ENCODE data around the gene CXXC5.

- TF ChIP-seq POLR2A (IDR thresholded peaks at IDR 0.05), result no peak
- no peak for TF ChIP-seq CTCF (IDR thresholded peaks at IDR 0.05)
Measured at GRCh38 chr5:139642891-139643871, 5.0 kb upstream of the CXXC5 start.
